ENCODE results near the gene GAST. TPM values are rescaled to one million over a fixed set of nuclear protein-coding genes. Genes with fewer than 3 reads are reported as not detected.
A peak's percentile ranks its signal among the peaks of the same experiment; 100 is the strongest.
"Not testable (repeated sequence)": the region's sequence is repeated elsewhere in the genome, so short reads cannot be mapped to it uniquely, and the experiment has no call there.

Gene GAST
- total RNA-seq, 2 donors from 2014 or later: not detected

GRCh38 chr17:41678411-41678906 lies 33.7 kb upstream of the GAST start:
- no peak for DNase-seq
- H3K4me1 Mint-ChIP-seq (ENCODE audit: low read depth): peaks cover 65% of the 10 kb centered on the region
- ATAC-seq (replicated peaks in 1 of 2): peak; percentile 42 to 45

GRCh38 chr17:41678907-41679739 lies 33.0 kb upstream of the GAST start:
- ATAC-seq (replicated peaks in 1 of 2): peak; percentile 87 to 89
- peaks cover 5 to 6% of the 10 kb centered on the region in 2 donors for H3K36me3 Mint-ChIP-seq (ENCODE audit: insufficient read depth in 2 of 2)

More at GRCh38 chr17:41678411-41678906, 33.7 kb upstream of the GAST start:
- peaks cover 3 to 4% of the 10 kb centered on the region in 2 donors for H3K9me3 Mint-ChIP-seq
- H3K36me3 Mint-ChIP-seq (ENCODE audit: insufficient read depth in 2 of 2): peaks cover 5 to 6% of the 10 kb centered on the region in 2 donors
- H3K27ac Mint-ChIP-seq: peak overlapping the region; percentile 99
- no peaks in the 10 kb centered on the region for H3K27me3 Mint-ChIP-seq (ENCODE audit: low read depth)
- H3K4me3 Mint-ChIP-seq: peak overlapping the region; percentile 74 to 89

GRCh38 chr17:41679740-41680425 lies 32.2 kb upstream of the GAST start:
- H3K27me3 Mint-ChIP-seq (ENCODE audit: low read depth): no peaks in the 10 kb centered on the region
- H3K36me3 Mint-ChIP-seq (ENCODE audit: insufficient read depth in 2 of 2): peaks cover 5 to 6% of the 10 kb centered on the region in 2 donors
- H3K4me1 Mint-ChIP-seq (ENCODE audit: low read depth): peaks cover 65% of the 10 kb centered on the region
- H3K4me3 Mint-ChIP-seq: peak overlapping the region; percentile 74 to 89
- ATAC-seq (replicated peaks in 1 of 2): no peak
- peaks cover 3 to 4% of the 10 kb centered on the region in 2 donors for H3K9me3 Mint-ChIP-seq
- peak overlapping the region; percentile 99 for H3K27ac Mint-ChIP-seq
- DNase-seq: no peak

More at GRCh38 chr17:41678907-41679739, 33.0 kb upstream of the GAST start:
- DNase-seq: peak; percentile 73 to 79
- Mint-ChIP-seq H3K4me1 (ENCODE audit: low read depth) (peaks cover 65% of the 10 kb centered on the region), H3K4me3 (peak overlapping the region; percentile 74 to 89), H3K9me3 (peaks cover 3 to 4% of the 10 kb centered on the region in 2 donors), H3K27ac (peak overlapping the region; percentile 99), H3K27me3 (ENCODE audit: low read depth) (no peaks in the 10 kb centered on the region)

- H3K27ac Mint-ChIP-seq: no peak overlapping the region
These were observed 31.6 kb upstream of the GAST start for GRCh38 chr17:41680426-41681040.

GRCh38 chr17:41681776-41682175 lies 30.4 kb upstream of the GAST start:
- peaks cover 5 to 6% of the 10 kb centered on the region in 2 donors for H3K36me3 Mint-ChIP-seq (ENCODE audit: insufficient read depth in 2 of 2)
- no peaks in the 10 kb centered on the region for H3K27me3 Mint-ChIP-seq (ENCODE audit: low read depth)
- no peak for ATAC-seq (replicated peaks in 1 of 2)
- DNase-seq: no peak
- no peak overlapping the region for H3K4me3 Mint-ChIP-seq
- peaks cover 52% of the 10 kb centered on the region for H3K4me1 Mint-ChIP-seq (ENCODE audit: low read depth)
- H3K27ac Mint-ChIP-seq: no peak overlapping the region
- H3K9me3 Mint-ChIP-seq: peaks cover 2 to 4% of the 10 kb centered on the region in 2 donors

More at GRCh38 chr17:41680426-41681040, 31.6 kb upstream of the GAST start:
- DNase-seq (no peak), ATAC-seq (replicated peaks in 1 of 2) (no peak)
- Mint-ChIP-seq H3K4me3 (no peak overlapping the region), H3K36me3 (ENCODE audit: insufficient read depth in 2 of 2) (peaks cover 5 to 6% of the 10 kb centered on the region in 2 donors), H3K4me1 (ENCODE audit: low read depth) (peaks cover 65% of the 10 kb centered on the region), H3K9me3 (peaks cover 3 to 4% of the 10 kb centered on the region in 2 donors), H3K27me3 (ENCODE audit: low read depth) (no peaks in the 10 kb centered on the region)

- Mint-ChIP-seq H3K4me3 (no peak overlapping the region), H3K9me3 (peaks cover 2 to 4% of the 10 kb centered on the region in 2 donors)
These were observed 29.5 kb upstream of the GAST start for GRCh38 chr17:41682631-41683030.

GRCh38 chr17:41683441-41684007 lies 28.6 kb upstream of the GAST start:
- Mint-ChIP-seq H3K36me3 (ENCODE audit: insufficient read depth in 2 of 2) (peaks cover 2% of the 10 kb centered on the region in 2 donors), H3K27me3 (ENCODE audit: low read depth) (no peaks in the 10 kb centered on the region), H3K27ac (no peak overlapping the region), H3K4me3 (no peak overlapping the region), H3K9me3 (peaks cover 0 to under 1% of the 10 kb centered on the region in 2 donors), H3K4me1 (ENCODE audit: low read depth) (peaks cover 47% of the 10 kb centered on the region)
- ATAC-seq (replicated peaks in 1 of 2) (no peak), DNase-seq (no peak)

More at GRCh38 chr17:41682631-41683030, 29.5 kb upstream of the GAST start:
- DNase-seq (no peak), ATAC-seq (replicated peaks in 1 of 2) (no peak)
- H3K27ac Mint-ChIP-seq: no peak overlapping the region
- peaks cover 49% of the 10 kb centered on the region for H3K4me1 Mint-ChIP-seq (ENCODE audit: low read depth)
- H3K27me3 Mint-ChIP-seq (ENCODE audit: low read depth): no peaks in the 10 kb centered on the region
- H3K36me3 Mint-ChIP-seq (ENCODE audit: insufficient read depth in 2 of 2): peaks cover 5 to 6% of the 10 kb centered on the region in 2 donors

GRCh38 chr17:41684035-41684434 lies 28.1 kb upstream of the GAST start:
- Mint-ChIP-seq H3K27me3 (ENCODE audit: low read depth) (no peaks in the 10 kb centered on the region), H3K9me3 (no peaks in the 10 kb centered on the region), H3K27ac (no peak overlapping the region), H3K36me3 (ENCODE audit: insufficient read depth in 2 of 2) (no peaks in the 10 kb centered on the region), H3K4me1 (ENCODE audit: low read depth) (peaks cover 41% of the 10 kb centered on the region), H3K4me3 (no peak overlapping the region)
- DNase-seq (no peak), ATAC-seq (replicated peaks in 1 of 2) (no peak)

- H3K4me3 Mint-ChIP-seq; H3K27ac Mint-ChIP-seq; ATAC-seq (replicated peaks in 1 of 2); H3K27me3 Mint-ChIP-seq (ENCODE audit: low read depth); DNase-seq; H3K9me3 Mint-ChIP-seq: not testable (repeated sequence)
- Mint-ChIP-seq H3K36me3 (ENCODE audit: insufficient read depth in 2 of 2) (peaks cover 8 to 15% of the 10 kb centered on the region in 2 donors), H3K4me1 (ENCODE audit: low read depth) (peaks cover 38% of the 10 kb centered on the region)
These were observed 26.4 kb upstream of the GAST start for GRCh38 chr17:41685753-41686152.

- Mint-ChIP-seq H3K27ac (no peak overlapping the region), H3K4me3 (no peak overlapping the region), H3K4me1 (ENCODE audit: low read depth) (peaks cover 41% of the 10 kb centered on the region), H3K9me3 (no peaks in the 10 kb centered on the region), H3K36me3 (ENCODE audit: insufficient read depth in 2 of 2) (peaks cover 10 to 17% of the 10 kb centered on the region in 2 donors), H3K27me3 (ENCODE audit: low read depth) (no peaks in the 10 kb centered on the region)
- ATAC-seq (replicated peaks in 1 of 2) (no peak), DNase-seq (no peak)
These were observed 25.9 kb upstream of the GAST start for GRCh38 chr17:41686281-41686680.

GRCh38 chr17:41687828-41688640 lies 24.1 kb upstream of the GAST start:
- DNase-seq (peak; percentile 64 to 72), ATAC-seq (replicated peaks in 1 of 2) (no peak)
- Mint-ChIP-seq H3K9me3 (no peaks in the 10 kb centered on the region), H3K4me1 (ENCODE audit: low read depth) (peaks cover 41% of the 10 kb centered on the region), H3K27ac (peak overlapping the region; percentile 99), H3K4me3 (peak overlapping the region; percentile 97 to 99), H3K27me3 (ENCODE audit: low read depth) (no peaks in the 10 kb centered on the region), H3K36me3 (ENCODE audit: insufficient read depth in 2 of 2) (peaks cover 17 to 31% of the 10 kb centered on the region in 2 donors)
